Measurements from ENCODE around the gene SLC25A26.

Gene SLC25A26

DNA sequence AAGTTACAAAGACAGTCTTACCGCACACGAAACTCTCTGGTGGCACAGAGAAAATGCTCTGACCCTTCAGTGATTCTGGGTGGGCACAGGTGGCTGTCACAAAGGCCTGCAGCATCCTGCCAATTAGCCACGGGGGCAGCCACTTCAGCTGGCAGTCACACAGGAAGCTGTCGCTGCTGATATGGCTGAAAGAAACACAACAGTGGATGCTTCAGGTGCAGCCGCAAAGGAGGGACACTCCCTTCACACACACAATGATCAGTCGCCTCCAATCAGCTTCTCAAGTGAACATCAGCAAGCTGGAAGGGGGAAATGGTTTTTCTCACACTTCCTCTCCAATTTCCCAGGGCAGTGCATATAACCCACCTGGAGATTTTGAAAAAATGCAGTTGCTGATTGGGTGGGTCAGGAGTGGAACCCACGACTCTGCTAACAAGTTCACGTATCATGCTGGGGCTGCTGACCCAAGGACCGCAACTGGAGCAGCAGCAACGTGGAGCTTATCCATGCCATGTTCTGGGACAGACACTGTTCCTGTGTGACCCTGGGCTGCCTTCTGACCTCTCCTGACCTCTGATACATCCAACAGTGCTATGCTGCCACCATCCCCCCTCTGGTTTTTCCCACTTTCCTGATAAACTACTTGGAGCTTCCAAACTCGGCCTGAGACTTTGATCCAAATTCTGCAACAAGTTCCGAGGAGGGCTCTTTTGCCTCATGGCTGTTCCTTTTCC lies 173.4 kb downstream of the SLC25A26 start:
- TF ChIP-seq CTCF (IDR thresholded peaks at IDR 0.05; ENCODE audit: low read depth, low read length): no peak
- DNase-seq (ENCODE audit: low read depth in 2 of 2): no peak
- no peak overlapping the region for H3K4me3 ChIP-seq (replicated peaks in 1 of 2; ENCODE audit: low read depth in 2 of 2, low read length in 2 of 2)

GRCh38 chr3:66394753-66395249 lies 174.0 kb downstream of the SLC25A26 start:
- TF ChIP-seq CTCF (IDR thresholded peaks at IDR 0.05; ENCODE audit: low read depth, low read length): no peak
- peak; percentile 39 to 71 for DNase-seq (ENCODE audit: low read depth in 2 of 2)

GRCh38 chr3:66395635-66396034 lies 174.8 kb downstream of the SLC25A26 start:
- no peak for TF ChIP-seq CTCF (IDR thresholded peaks at IDR 0.05; ENCODE audit: low read depth, low read length)
- no peak for DNase-seq (ENCODE audit: low read depth in 2 of 2)
- H3K4me3 ChIP-seq (replicated peaks in 1 of 2; ENCODE audit: low read depth in 2 of 2, low read length in 2 of 2): no peak overlapping the region

More at GRCh38 chr3:66394753-66395249, 174.0 kb downstream of the SLC25A26 start:
- no peak overlapping the region for H3K4me3 ChIP-seq (replicated peaks in 1 of 2; ENCODE audit: low read depth in 2 of 2, low read length in 2 of 2)

DNA sequence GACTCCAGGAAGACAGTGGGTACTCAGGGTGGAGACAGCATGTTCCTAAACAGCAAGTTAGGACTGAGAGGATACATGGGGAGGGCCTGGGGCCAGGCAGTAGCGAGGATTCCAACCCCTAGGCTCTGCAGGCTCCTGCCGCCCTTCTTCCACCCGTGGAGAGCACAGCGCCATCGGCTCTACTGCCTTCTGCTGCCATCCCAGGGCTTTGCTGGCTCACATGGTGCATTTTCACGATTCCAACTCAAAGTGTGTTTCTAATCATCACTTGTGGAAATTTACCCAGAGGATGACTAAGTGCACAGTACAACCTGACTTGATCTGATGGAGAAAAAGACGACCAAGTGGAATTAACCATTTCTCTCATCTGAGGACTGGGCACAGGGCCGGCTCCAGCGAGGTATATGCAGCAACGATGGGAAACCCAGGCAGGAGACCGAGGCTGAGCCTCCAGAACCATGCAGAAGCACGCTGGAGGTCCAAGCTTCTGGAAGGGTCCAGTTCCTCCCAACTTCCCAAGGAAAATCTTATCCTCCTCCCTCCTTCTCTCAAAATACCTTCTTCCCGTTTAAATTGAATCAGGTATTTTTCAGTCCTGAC lies 175.5 kb downstream of the SLC25A26 start:
- TF ChIP-seq CTCF (IDR thresholded peaks at IDR 0.05; ENCODE audit: low read depth, low read length): no peak
- no peak overlapping the region for H3K4me3 ChIP-seq (replicated peaks in 1 of 2; ENCODE audit: low read depth in 2 of 2, low read length in 2 of 2)
- DNase-seq (ENCODE audit: low read depth in 2 of 2): no peak

DNA sequence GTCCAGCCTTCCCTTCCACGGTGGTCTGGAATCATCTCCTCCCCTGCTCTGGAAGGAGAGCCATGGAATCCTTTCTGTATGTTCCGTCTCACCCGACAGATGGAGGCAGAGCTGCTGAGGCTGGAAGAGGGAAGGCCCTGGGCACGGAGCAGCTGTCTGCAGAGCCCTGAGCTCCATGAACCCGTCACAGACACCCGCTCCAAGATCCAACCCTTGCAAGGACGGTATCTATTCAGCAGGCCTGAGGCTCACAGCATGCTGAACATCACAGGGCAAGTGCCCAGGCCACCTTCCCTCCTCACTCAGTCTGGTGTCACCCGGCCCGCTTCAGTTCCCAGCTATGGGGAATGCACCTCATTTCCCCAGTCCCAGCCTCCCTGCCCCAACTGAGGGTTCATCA lies 176.1 kb downstream of the SLC25A26 start:
- TF ChIP-seq CTCF (IDR thresholded peaks at IDR 0.05; ENCODE audit: low read depth, low read length): no peak
- no peak overlapping the region for H3K4me3 ChIP-seq (replicated peaks in 1 of 2; ENCODE audit: low read depth in 2 of 2, low read length in 2 of 2)
- DNase-seq (ENCODE audit: low read depth in 2 of 2): no peak

DNA sequence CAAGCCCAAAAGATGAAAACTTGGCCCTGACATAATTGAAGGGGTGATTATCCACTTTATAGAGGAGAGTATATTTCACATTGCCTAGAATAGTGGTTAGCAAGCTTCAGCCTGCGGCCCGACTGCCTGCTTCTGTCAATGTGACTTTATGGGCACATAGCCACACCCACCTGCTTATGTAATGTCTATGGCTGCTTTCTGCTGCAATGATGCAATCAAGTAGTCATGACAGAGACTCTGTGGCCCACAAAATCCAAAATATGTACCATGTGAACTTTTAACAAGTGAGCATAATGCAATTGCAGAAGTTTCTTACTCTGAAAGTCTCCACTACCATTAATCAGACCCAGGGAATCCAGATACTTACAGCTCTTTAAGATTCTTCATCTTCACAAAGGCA lies 176.9 kb downstream of the SLC25A26 start:
- H3K4me3 ChIP-seq (replicated peaks in 1 of 2; ENCODE audit: low read depth in 2 of 2, low read length in 2 of 2): no peak overlapping the region
- no peak for TF ChIP-seq CTCF (IDR thresholded peaks at IDR 0.05; ENCODE audit: low read depth, low read length)
- DNase-seq (ENCODE audit: low read depth in 2 of 2): peak; percentile 19 to 50
